SK-N-SH (cell line): ENCODE measurements around the gene FAM20C. TPM values are rescaled to one million over a fixed set of nuclear protein-coding genes. Genes with fewer than 3 reads are reported as not detected.

Experiments
- CTCF ChIA-PET: fragments of 300-600, 350-600 bp; formaldehyde crosslinking; extraction: SDS; loops from one replicate; lab custom pipeline; 2021; lab: Yijun Ruan, JAX
- POLR2A ChIA-PET: fragments of 350-600 bp; sonication (Branson Sonifier 250); formaldehyde crosslinking; extraction: SDS; loops from one replicate; lab custom pipeline; 2020; ENCODE audit warnings: antibody characterized with exemption, inconsistent platforms; lab: Yijun Ruan, JAX
- DNase-seq: peaks from one replicate; pipeline ENCODE4 v3.0.0; 2012
- H2AFZ ChIP-seq: fragments of 200-600 bp; sonication (generic); 2 replicates; pipeline ENCODE4 v1.8.1; 2016; ENCODE audit warnings: antibody characterized with exemption, mild to moderate bottlenecking, low read depth
- H3F3A ChIP-seq: fragments of 200-600 bp; sonication (generic); replicated peaks from 2 replicates; pipeline ENCODE3; 2016; ENCODE audit warnings: antibody characterized with exemption, mild to moderate bottlenecking; ENCODE audit not compliant: insufficient read depth
- H3K27ac ChIP-seq, 2 experiments: fragments of 200-500 bp in 1 of 2; fragments of 200-600 bp in 1 of 2; sonication (Bioruptor generic) in 1 of 2; sonication (generic), shearing (Covaris generic) in 1 of 2; 2 replicates each; pipeline versions ENCODE4 v1.5.1 to v1.6.1; 2014 to 2016; ENCODE audit warnings: low read depth in 2 of 2, inconsistent platforms in 1 of 2, low read length in 1 of 2, mild to moderate bottlenecking in 1 of 2, mixed read lengths in 1 of 2
- H3K27me3 ChIP-seq: fragments of 200-600 bp; sonication (generic), shearing (Covaris generic); 2 replicates; pipeline ENCODE4 v1.6.1; 2016; ENCODE audit warnings: mixed run types; ENCODE audit not compliant: insufficient read depth
- H3K36me3 ChIP-seq, 2 experiments: fragments of 200-500 bp in 1 of 2; fragments of 200-600 bp in 1 of 2; sonication (Bioruptor generic) in 1 of 2; sonication (generic) in 1 of 2; replicated peaks in 1 of 2; 2 replicates each; pipeline versions ENCODE3 to v1.5.1; 2014 to 2016; ENCODE audit warnings: low read length in 1 of 2, mild to moderate bottlenecking in 1 of 2; ENCODE audit not compliant: insufficient read depth in 2 of 2, control insufficient read depth in 1 of 2
- H3K4me1 ChIP-seq, 2 experiments: fragments of 200-500 bp in 1 of 2; fragments of 200-600 bp in 1 of 2; sonication (Bioruptor generic) in 1 of 2; sonication (generic), shearing (Covaris generic) in 1 of 2; 2 replicates each; pipeline versions ENCODE4 v1.5.1 to v1.6.1; 2014 to 2016; ENCODE audit warnings: low read depth in 1 of 2, low read length in 1 of 2, mixed run types in 1 of 2; ENCODE audit not compliant: insufficient read depth in 2 of 2, control insufficient read depth in 1 of 2
- H3K4me2 ChIP-seq: fragments of 200-600 bp; sonication (generic), shearing (Covaris generic); 2 replicates; pipeline ENCODE4 v1.6.1; 2017; ENCODE audit warnings: mixed run types
- H3K4me3 ChIP-seq, 2 experiments: fragments of 200-500 bp in 1 of 2; fragments of 200-600 bp in 1 of 2; sonication (Bioruptor generic) in 1 of 2; sonication (generic), shearing (Covaris generic) in 1 of 2; 2 replicates each; pipeline versions ENCODE4 v1.5.1 to v1.8.1; 2014 to 2016; ENCODE audit warnings: low read depth in 2 of 2, inconsistent platforms in 1 of 2, low read length in 1 of 2, mild to moderate bottlenecking in 1 of 2, mixed read lengths in 1 of 2, moderate library complexity in 1 of 2
- H3K79me2 ChIP-seq: fragments of 200-600 bp; sonication (generic); 2 replicates; pipeline ENCODE4 v1.8.1; 2017; ENCODE audit warnings: mild to moderate bottlenecking; ENCODE audit not compliant: insufficient read depth
- H3K9ac ChIP-seq: fragments of 200-600 bp; sonication (generic); 2 replicates; pipeline ENCODE4 v1.6.1; 2017; ENCODE audit warnings: mixed run types
- H3K9me2 ChIP-seq: fragments of 200-600 bp; sonication (generic); 2 replicates; pipeline ENCODE4 v1.6.1; 2017; ENCODE audit warnings: mixed run types
- H3K9me3 ChIP-seq: fragments of 200-600 bp; sonication (generic); 2 replicates; pipeline ENCODE4 v1.6.1; 2017; ENCODE audit warnings: mixed run types, mild to moderate bottlenecking, moderate library complexity
- H4K20me1 ChIP-seq: fragments of 200-600 bp; sonication (generic); 2 replicates; pipeline ENCODE4 v1.6.1; 2017; ENCODE audit warnings: mild to moderate bottlenecking, mixed run types; ENCODE audit not compliant: insufficient read depth
- CHD2 ChIP-seq: fragments of 150-350 bp; IDR thresholded peaks from 2 replicates; pipeline ENCODE4 v1.6.1; 2018; ENCODE audit warnings: low read length; ENCODE audit not compliant: partially characterized antibody
- ELF1 ChIP-seq: IDR thresholded peaks from 2 replicates; pipeline ENCODE4 v1.4.0; 2012
- EP300 ChIP-seq, 2 experiments: IDR thresholded peaks; 2 replicates each; pipeline versions ENCODE4 v1.4.0 to v1.6.1; 2012; ENCODE audit warnings: borderline replicate concordance in 1 of 2, low read depth in 1 of 2, low read length in 1 of 2
- EZH2phosphoT487 ChIP-seq: fragments of 200-600 bp; sonication (generic); IDR thresholded peaks from 2 replicates; pipeline ENCODE4 v1.6.1; 2017; ENCODE audit warnings: low read depth, mixed run types, mild to moderate bottlenecking, antibody characterized with exemption, moderate library complexity, borderline replicate concordance
- FOSL2 ChIP-seq: IDR thresholded peaks from 2 replicates; pipeline ENCODE4 v1.4.0; 2012; ENCODE audit warnings: low read depth, mild to moderate bottlenecking, moderate library complexity, borderline replicate concordance
- FOXJ3 ChIP-seq: sonication (generic); formaldehyde crosslinking; IDR thresholded peaks from 2 replicates; pipeline ENCODE4 v1.5.1; 2020; ENCODE audit warnings: mild to moderate bottlenecking, missing genetic modification reagents
- FOXM1 ChIP-seq: IDR thresholded peaks from 2 replicates; pipeline ENCODE4 v1.4.0; 2012; ENCODE audit warnings: low read depth, mild to moderate bottlenecking
- GATA2 ChIP-seq: sonication (generic); formaldehyde crosslinking; IDR thresholded peaks from 2 replicates; pipeline ENCODE4 v1.5.0; 2020; ENCODE audit warnings: mild to moderate bottlenecking, missing genetic modification reagents
- MXI1 ChIP-seq: IDR thresholded peaks from 2 replicates; pipeline ENCODE4 v1.6.1; 2012; ENCODE audit warnings: mild to moderate bottlenecking, low read depth, low read length, improper control_type of control experiment
- NFIC ChIP-seq: IDR thresholded peaks from 2 replicates; pipeline ENCODE4 v1.4.0; 2012; ENCODE audit warnings: borderline replicate concordance
- NRF1 ChIP-seq: IDR thresholded peaks from 2 replicates; pipeline ENCODE4 v1.6.1; 2012; ENCODE audit warnings: low read depth, mild to moderate bottlenecking, low read length
- POLR2AphosphoS5 ChIP-seq: IDR thresholded peaks from 2 replicates; pipeline ENCODE4 v1.6.1; 2012; ENCODE audit warnings: low read depth, low read length
- SIN3A ChIP-seq: IDR thresholded peaks from 2 replicates; pipeline ENCODE4 v1.6.1; 2012; ENCODE audit warnings: low read depth, mild to moderate bottlenecking, low read length, moderate library complexity, borderline replicate concordance
- TCF12 ChIP-seq: IDR thresholded peaks from 2 replicates; pipeline ENCODE4 v1.4.0; 2012
- WGBS: methylation state at CpG from one replicate; pipeline ENCODE4 v1.1.6; 2017; ENCODE audit warnings: low lambda C conversion rate; 5-methylcytosine and 5-hydroxymethylcytosine counted together
- polyA plus RNA-seq, 3 experiments: library from polyadenylated mRNA; depleted of rRNA; stranded (reverse); fragments of >200 nt; gene quantifications; 2 replicates each; pipeline ENCODE4 v1.2.3, GENCODE V29; 2012
- TF ChIP-seq, protein P1 (sequence below): IDR thresholded peaks from 2 replicates; pipeline ENCODE4 v1.4.0; 2012; ENCODE audit warnings: low read depth, borderline replicate concordance
- TF ChIP-seq, protein P2 (sequence below): IDR thresholded peaks from 2 replicates; pipeline ENCODE4 v1.4.0; 2012; ENCODE audit warnings: low read depth
- TF ChIP-seq, protein P3 (sequence below): IDR thresholded peaks from 2 replicates; pipeline ENCODE4; 2012
- TF ChIP-seq, protein P4 (sequence below): fragments of 150-350 bp; IDR thresholded peaks from 2 replicates; pipeline ENCODE4 v1.6.1; 2017; ENCODE audit warnings: antibody characterized with exemption, low read length, low read depth, borderline replicate concordance
- TF ChIP-seq, protein P5 (sequence below): fragments of 200-600 bp; sonication (generic); IDR thresholded peaks from 2 replicates; pipeline ENCODE4 v1.6.1; 2017; ENCODE audit warnings: antibody characterized with exemption, mild to moderate bottlenecking, moderate library complexity
- TF ChIP-seq, protein P6 (sequence below): IDR thresholded peaks from 2 replicates; pipeline ENCODE4 v1.6.1; 2012; ENCODE audit warnings: mild to moderate bottlenecking, low read depth, low read length, moderate library complexity

FAM20C gene
- polyA plus RNA-seq, 1 of the 3 experiments (the other 2 are of a cell fraction): 12.7 TPM

DNA sequence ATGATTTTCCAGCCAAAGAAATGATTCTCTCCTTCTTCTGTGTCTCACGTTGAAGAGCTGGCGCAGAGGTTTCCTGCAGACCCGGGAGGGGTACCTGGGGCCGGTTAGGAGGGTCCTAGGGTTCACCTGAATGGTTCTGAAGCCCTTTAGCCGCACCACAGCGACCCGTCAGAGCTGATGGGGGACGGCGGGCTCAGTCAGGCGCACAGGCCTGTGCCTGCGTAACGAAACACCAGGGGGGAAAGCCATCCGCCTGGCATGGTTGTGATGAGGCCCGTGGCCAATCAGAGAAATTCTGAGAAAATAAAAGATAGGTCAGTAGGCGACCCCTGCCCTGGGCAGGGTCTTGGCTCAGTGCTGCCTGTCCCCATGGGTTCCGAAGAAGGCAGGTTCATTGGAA is 35.6 kb downstream of the FAM20C start (continued):
- TF ChIP-seq, protein P1, sequence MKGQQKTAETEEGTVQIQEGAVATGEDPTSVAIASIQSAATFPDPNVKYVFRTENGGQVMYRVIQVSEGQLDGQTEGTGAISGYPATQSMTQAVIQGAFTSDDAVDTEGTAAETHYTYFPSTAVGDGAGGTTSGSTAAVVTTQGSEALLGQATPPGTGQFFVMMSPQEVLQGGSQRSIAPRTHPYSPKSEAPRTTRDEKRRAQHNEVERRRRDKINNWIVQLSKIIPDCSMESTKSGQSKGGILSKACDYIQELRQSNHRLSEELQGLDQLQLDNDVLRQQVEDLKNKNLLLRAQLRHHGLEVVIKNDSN: no peak

DNA sequence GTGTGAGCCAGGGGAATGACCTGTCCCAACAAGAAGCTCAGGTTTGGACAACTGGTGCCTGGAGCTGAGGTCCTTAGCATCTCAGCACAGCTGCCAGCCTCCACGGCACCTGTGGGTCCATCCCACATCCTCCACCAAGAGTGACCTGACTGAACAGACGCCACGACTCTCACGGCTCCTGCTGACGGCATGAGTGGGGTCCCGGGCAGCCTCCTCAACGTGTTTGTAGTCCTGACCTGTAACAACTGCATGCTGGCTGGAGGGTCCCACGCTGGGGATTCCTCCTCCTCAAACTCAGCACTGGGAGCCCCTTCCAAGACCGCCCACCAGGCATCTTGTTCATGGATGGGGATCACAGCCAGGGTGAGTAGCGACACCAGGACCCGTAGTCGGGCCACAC is 36.2 kb downstream of the FAM20C start:
- ChIA-PET CTCF (interaction anchor here (1.9 kb wide), 1 partner anchor 9 kb away, joined by 5 read pairs; no protein-coding TSS in a partner anchor), POLR2A (no interaction called here)
- no peaks in the 10 kb centered on the region; a peak in 1 of 4 replicates for H3K4me1 ChIP-seq
- 91% methylated on average over 9 of the region's 12 CpGs for WGBS
- H3K27ac ChIP-seq: no peak overlapping the region
- H4K20me1 ChIP-seq: no peaks in the 10 kb centered on the region
- no peak overlapping the region for H2AFZ ChIP-seq
- no peaks in the 10 kb centered on the region for H3K27me3 ChIP-seq
- no peak overlapping the region for H3K9ac ChIP-seq
- no peaks in the 10 kb centered on the region for H3K79me2 ChIP-seq
- no peak overlapping the region for H3K4me2 ChIP-seq
- H3F3A ChIP-seq: no peaks in the 10 kb centered on the region
- no peaks in the 10 kb centered on the region for H3K9me3 ChIP-seq
- no peak for DNase-seq
- TF ChIP-seq EZH2phosphoT487 (no peak), SIN3A (no peak), GATA2 (CRISPR knock-in tag) (no peak), MXI1 (no peak), CHD2 (no peak), FOSL2 (no peak), ELF1 (no peak), FOXJ3 (CRISPR knock-in tag) (no peak), TCF12 (no peak), EP300 (IDR thresholded peaks at IDR 0.05; ENCODE audit: borderline replicate concordance in 1 of 2, low read depth in 1 of 2, low read length in 1 of 2) (no peak), FOXM1 (no peak), NFIC (no peak), NRF1 (no peak), POLR2AphosphoS5 (no peak)
- TF ChIP-seq, protein P2, sequence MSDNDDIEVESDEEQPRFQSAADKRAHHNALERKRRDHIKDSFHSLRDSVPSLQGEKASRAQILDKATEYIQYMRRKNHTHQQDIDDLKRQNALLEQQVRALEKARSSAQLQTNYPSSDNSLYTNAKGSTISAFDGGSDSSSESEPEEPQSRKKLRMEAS: no peak
- TF ChIP-seq, protein P3, sequence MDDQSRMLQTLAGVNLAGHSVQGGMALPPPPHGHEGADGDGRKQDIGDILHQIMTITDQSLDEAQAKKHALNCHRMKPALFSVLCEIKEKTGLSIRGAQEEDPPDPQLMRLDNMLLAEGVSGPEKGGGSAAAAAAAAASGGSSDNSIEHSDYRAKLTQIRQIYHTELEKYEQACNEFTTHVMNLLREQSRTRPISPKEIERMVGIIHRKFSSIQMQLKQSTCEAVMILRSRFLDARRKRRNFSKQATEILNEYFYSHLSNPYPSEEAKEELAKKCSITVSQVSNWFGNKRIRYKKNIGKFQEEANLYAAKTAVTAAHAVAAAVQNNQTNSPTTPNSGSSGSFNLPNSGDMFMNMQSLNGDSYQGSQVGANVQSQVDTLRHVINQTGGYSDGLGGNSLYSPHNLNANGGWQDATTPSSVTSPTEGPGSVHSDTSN: no peak
- TF ChIP-seq, protein P4, sequence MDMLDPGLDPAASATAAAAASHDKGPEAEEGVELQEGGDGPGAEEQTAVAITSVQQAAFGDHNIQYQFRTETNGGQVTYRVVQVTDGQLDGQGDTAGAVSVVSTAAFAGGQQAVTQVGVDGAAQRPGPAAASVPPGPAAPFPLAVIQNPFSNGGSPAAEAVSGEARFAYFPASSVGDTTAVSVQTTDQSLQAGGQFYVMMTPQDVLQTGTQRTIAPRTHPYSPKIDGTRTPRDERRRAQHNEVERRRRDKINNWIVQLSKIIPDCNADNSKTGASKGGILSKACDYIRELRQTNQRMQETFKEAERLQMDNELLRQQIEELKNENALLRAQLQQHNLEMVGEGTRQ: no peak
- TF ChIP-seq, protein P5, sequence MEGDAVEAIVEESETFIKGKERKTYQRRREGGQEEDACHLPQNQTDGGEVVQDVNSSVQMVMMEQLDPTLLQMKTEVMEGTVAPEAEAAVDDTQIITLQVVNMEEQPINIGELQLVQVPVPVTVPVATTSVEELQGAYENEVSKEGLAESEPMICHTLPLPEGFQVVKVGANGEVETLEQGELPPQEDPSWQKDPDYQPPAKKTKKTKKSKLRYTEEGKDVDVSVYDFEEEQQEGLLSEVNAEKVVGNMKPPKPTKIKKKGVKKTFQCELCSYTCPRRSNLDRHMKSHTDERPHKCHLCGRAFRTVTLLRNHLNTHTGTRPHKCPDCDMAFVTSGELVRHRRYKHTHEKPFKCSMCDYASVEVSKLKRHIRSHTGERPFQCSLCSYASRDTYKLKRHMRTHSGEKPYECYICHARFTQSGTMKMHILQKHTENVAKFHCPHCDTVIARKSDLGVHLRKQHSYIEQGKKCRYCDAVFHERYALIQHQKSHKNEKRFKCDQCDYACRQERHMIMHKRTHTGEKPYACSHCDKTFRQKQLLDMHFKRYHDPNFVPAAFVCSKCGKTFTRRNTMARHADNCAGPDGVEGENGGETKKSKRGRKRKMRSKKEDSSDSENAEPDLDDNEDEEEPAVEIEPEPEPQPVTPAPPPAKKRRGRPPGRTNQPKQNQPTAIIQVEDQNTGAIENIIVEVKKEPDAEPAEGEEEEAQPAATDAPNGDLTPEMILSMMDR: no peak
- TF ChIP-seq, protein P6, sequence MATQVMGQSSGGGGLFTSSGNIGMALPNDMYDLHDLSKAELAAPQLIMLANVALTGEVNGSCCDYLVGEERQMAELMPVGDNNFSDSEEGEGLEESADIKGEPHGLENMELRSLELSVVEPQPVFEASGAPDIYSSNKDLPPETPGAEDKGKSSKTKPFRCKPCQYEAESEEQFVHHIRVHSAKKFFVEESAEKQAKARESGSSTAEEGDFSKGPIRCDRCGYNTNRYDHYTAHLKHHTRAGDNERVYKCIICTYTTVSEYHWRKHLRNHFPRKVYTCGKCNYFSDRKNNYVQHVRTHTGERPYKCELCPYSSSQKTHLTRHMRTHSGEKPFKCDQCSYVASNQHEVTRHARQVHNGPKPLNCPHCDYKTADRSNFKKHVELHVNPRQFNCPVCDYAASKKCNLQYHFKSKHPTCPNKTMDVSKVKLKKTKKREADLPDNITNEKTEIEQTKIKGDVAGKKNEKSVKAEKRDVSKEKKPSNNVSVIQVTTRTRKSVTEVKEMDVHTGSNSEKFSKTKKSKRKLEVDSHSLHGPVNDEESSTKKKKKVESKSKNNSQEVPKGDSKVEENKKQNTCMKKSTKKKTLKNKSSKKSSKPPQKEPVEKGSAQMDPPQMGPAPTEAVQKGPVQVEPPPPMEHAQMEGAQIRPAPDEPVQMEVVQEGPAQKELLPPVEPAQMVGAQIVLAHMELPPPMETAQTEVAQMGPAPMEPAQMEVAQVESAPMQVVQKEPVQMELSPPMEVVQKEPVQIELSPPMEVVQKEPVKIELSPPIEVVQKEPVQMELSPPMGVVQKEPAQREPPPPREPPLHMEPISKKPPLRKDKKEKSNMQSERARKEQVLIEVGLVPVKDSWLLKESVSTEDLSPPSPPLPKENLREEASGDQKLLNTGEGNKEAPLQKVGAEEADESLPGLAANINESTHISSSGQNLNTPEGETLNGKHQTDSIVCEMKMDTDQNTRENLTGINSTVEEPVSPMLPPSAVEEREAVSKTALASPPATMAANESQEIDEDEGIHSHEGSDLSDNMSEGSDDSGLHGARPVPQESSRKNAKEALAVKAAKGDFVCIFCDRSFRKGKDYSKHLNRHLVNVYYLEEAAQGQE: no peak
- TF ChIP-seq, protein P1: no peak
- H3K4me3 ChIP-seq: no peak overlapping the region
- no peaks in the 10 kb centered on the region for H3K36me3 ChIP-seq
- H3K9me2 ChIP-seq: no peaks in the 10 kb centered on the region
